Esophagus muscularis mucosa (tissue), 4 donors: ENCODE results near the gene FLT4.

ENCODE experiments used
- EP300 ChIP-seq: sonication (generic); formaldehyde crosslinking; IDR thresholded peaks from one replicate; pipeline ENCODE4 v1.6.1; 2017; ENCODE audit warnings: antibody characterized with exemption
- POLR2AphosphoS5 ChIP-seq, 2 donors: sonication (generic); formaldehyde crosslinking; IDR thresholded peaks; one replicate each; pipeline ENCODE4 v1.6.1; 2017; ENCODE audit warnings: antibody characterized with exemption in 2 of 2
- TF ChIP-seq, protein P1 (sequence below), 3 experiments: fragments of 200-600 bp in 2 of 3; fragments of 450-650 bp in 1 of 3; sonication (generic) in 2 of 3; IDR thresholded peaks; one replicate each; pipeline ENCODE4 v1.5.1; 2017 to 2019; ENCODE audit warnings: antibody characterized with exemption in 3 of 3, mild to moderate bottlenecking in 2 of 3, moderate library complexity in 1 of 3

DNA sequence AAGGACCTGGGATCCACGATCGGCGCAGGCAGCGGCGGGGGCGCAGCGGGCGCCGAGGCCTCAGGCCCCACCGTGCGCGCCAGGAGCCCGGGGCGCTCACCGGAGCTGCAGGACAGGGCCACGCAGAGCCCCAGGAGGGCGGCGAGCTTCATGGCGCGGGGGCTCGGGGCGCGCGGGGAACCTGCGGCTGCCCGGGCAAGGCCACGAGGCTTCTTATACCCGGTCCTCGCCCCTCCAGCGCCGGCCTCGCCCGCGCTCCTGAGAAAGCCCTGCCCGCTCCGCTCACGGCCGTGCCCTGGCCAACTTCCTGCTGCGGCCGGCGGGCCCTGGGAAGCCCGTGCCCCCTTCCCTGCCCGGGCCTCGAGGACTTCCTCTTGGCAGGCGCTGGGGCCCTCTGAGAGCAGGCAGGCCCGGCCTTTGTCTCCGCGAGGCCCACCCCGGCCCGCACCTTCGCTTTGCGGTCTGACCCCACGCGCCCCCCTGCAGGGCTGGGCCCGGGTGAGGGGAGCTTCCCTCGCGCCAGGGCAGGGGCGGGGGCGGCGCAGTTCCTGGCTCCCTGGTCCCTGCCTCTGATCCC lies 58.0 kb downstream of the FLT4 start, which contains the start of gene SCGB3A1:
- TF ChIP-seq POLR2AphosphoS5 (IDR thresholded peaks at IDR 0.05) (no peak), EP300 (no peak)
- TF ChIP-seq, protein P1, sequence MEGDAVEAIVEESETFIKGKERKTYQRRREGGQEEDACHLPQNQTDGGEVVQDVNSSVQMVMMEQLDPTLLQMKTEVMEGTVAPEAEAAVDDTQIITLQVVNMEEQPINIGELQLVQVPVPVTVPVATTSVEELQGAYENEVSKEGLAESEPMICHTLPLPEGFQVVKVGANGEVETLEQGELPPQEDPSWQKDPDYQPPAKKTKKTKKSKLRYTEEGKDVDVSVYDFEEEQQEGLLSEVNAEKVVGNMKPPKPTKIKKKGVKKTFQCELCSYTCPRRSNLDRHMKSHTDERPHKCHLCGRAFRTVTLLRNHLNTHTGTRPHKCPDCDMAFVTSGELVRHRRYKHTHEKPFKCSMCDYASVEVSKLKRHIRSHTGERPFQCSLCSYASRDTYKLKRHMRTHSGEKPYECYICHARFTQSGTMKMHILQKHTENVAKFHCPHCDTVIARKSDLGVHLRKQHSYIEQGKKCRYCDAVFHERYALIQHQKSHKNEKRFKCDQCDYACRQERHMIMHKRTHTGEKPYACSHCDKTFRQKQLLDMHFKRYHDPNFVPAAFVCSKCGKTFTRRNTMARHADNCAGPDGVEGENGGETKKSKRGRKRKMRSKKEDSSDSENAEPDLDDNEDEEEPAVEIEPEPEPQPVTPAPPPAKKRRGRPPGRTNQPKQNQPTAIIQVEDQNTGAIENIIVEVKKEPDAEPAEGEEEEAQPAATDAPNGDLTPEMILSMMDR (IDR thresholded peaks at IDR 0.05) = no peak
